HepG2 (cell line): ENCODE results near the gene LDLRAP1. TPM values are rescaled to one million over a fixed set of nuclear protein-coding genes. Genes with fewer than 3 reads are reported as not detected.

Experiments used
- ATAC-seq: fragments of 200-7000 bp; cut with Tn5 transposase; 3 replicates; pipeline ENCODE4 v1.9.1; 2020; ENCODE audit warnings: mild to moderate bottlenecking, moderate library complexity
- BruUV-seq: library from RNA; stranded (reverse); fragments of 400-500 nt; replicated peaks from 2 replicates; lab custom pipeline; 2021; lab: Mats Ljungman, UMichigan
- CTCF ChIA-PET: fragments of 300-600 bp; formaldehyde crosslinking; extraction: SDS; loops from one replicate; lab custom pipeline; 2021; ENCODE audit warnings: low total read pairs, inconsistent platforms, low intra/inter-chr PET ratio; lab: Yijun Ruan, JAX
- POLR2A ChIA-PET: fragments of 350-600 bp; sonication (Branson Sonifier 250); formaldehyde crosslinking; loops from one replicate; lab custom pipeline; 2020; ENCODE audit warnings: antibody characterized with exemption, inconsistent platforms; lab: Yijun Ruan, JAX
- DNase-seq: peaks from one replicate; pipeline ENCODE4 v3.0.0-alpha.2; 2015; ENCODE audit warnings: low spot score
- FAIRE-seq: peaks from 3 replicates; lab custom pipeline; 2011; peaks lifted over from hg19 to GRCh38; lab: Jason Lieb, UNC
- H2AFZ ChIP-seq: one replicate; pipeline ENCODE4 v1.6.1; 2011; ENCODE audit warnings: low read length, inconsistent platforms
- H3K27ac ChIP-seq: fragments of 300-600 bp; 3 replicates; pipeline ENCODE4 v1.8.0; 2011; ENCODE audit warnings: mixed run types, mild to moderate bottlenecking, mixed read lengths, low read length, inconsistent platforms; ENCODE audit not compliant: insufficient read depth; ENCODE audit errors: extremely low read length
- H3K27me3 ChIP-seq, 2 experiments: fragments of 200-600 bp in 1 of 2; 2 replicates in 1 of 2; 3 replicates in 1 of 2; pipeline versions ENCODE4 v1.6.0 to v1.8.0; 2011; ENCODE audit warnings: low read length in 2 of 2, mild to moderate bottlenecking in 2 of 2, moderate library complexity in 2 of 2, inconsistent platforms in 1 of 2; ENCODE audit not compliant: insufficient read depth in 2 of 2, control insufficient read depth in 1 of 2
- H3K36me3 ChIP-seq, 2 experiments: fragments of 200-600 bp in 1 of 2; replicated peaks in 1 of 2; 2 replicates in 1 of 2; 3 replicates in 1 of 2; pipeline versions ENCODE4 v1.5.1 to v1.8.0; 2011; ENCODE audit warnings: low read length in 2 of 2, inconsistent platforms in 1 of 2; ENCODE audit not compliant: insufficient read depth in 2 of 2, control insufficient read depth in 1 of 2
- H3K4me1 ChIP-seq: 2 replicates; pipeline ENCODE4 v1.5.1; 2012; ENCODE audit warnings: low read length, inconsistent platforms; ENCODE audit not compliant: insufficient read depth
- H3K4me2 ChIP-seq: 2 replicates; pipeline ENCODE4 v1.6.0; 2011; ENCODE audit warnings: low read depth, low read length, inconsistent platforms
- H3K4me3 ChIP-seq, 3 experiments: fragments of 200-600 bp in 1 of 3; sonication (generic), shearing (Covaris generic) in 1 of 3; replicated peaks in 1 of 3; 2 replicates each; pipeline ENCODE4 v1.5.1; 2011 to 2016; ENCODE audit warnings: low read length in 3 of 3, inconsistent platforms in 2 of 3, low read depth in 2 of 3, mild to moderate bottlenecking in 2 of 3, control low read depth in 1 of 3, mixed read lengths in 1 of 3; ENCODE audit not compliant: insufficient read depth in 1 of 3
- H3K79me2 ChIP-seq: one replicate; pipeline ENCODE4 v1.6.1; 2011; ENCODE audit warnings: low read length, inconsistent platforms; ENCODE audit not compliant: insufficient read depth
- H3K9ac ChIP-seq: 2 replicates; pipeline ENCODE4 v1.6.0; 2011; ENCODE audit warnings: mild to moderate bottlenecking, low read depth, low read length, inconsistent platforms; ENCODE audit not compliant: insufficient read depth
- H3K9me3 ChIP-seq: 2 replicates; pipeline ENCODE4 v1.5.1; 2012; ENCODE audit warnings: mild to moderate bottlenecking, low read length
- H4K20me1 ChIP-seq: 2 replicates; pipeline ENCODE4 v1.6.0; 2011; ENCODE audit warnings: inconsistent platforms, mild to moderate bottlenecking, low read length, moderate library complexity; ENCODE audit not compliant: insufficient read depth
- HNF4A ChIP-seq: sonication (generic); formaldehyde crosslinking; IDR thresholded peaks from 2 replicates; pipeline ENCODE4 v1.4.0; 2020; ENCODE audit warnings: missing genetic modification reagents
- MED8 ChIP-seq: sonication (generic); formaldehyde crosslinking; IDR thresholded peaks from 2 replicates; pipeline ENCODE4 v1.8.1; 2023; ENCODE audit warnings: mild to moderate bottlenecking, missing genetic modification reagents; ENCODE audit not compliant: insufficient replicate concordance
- NR2F6 ChIP-seq, 2 experiments: IDR thresholded peaks; 2 replicates each; pipeline ENCODE4 v1.6.1; 2016; ENCODE audit warnings: antibody characterized with exemption in 1 of 2, mild to moderate bottlenecking in 1 of 2
- ZGPAT ChIP-seq: IDR thresholded peaks from 2 replicates; pipeline ENCODE4 v1.6.1; 2016; ENCODE audit warnings: mild to moderate bottlenecking
- ZNF652 ChIP-seq: IDR thresholded peaks from 2 replicates; pipeline ENCODE4 v1.6.1; 2016; ENCODE audit warnings: low read depth, borderline replicate concordance
- WGBS: methylation state at CpG from one replicate; pipeline ENCODE4 v1.1.6; 2017; ENCODE audit warnings: low lambda C conversion rate; 5-methylcytosine and 5-hydroxymethylcytosine counted together
- in situ Hi-C: cut with HindIII; loops from 2 replicates; pipeline ENCODE4 v1.10.0; 2017; ENCODE audit warnings: low pct_unique_long_range_greater_than_20kb; ENCODE audit not compliant: extremely low pct_ligation_motif_present
- intact Hi-C: fragments of 100-400 bp; cut with micrococcal nuclease; formaldehyde crosslinking; loops from one replicate; pipeline ENCODE4 v1.10.0; 2022; ENCODE audit not compliant: unreplicated experiment
- polyA plus RNA-seq, 8 experiments: library from polyadenylated mRNA; depleted of rRNA in 3 of 8; stranded (reverse) in 7 of 8; unstranded in 1 of 8; fragments of >200 nt; fragmentation: Illumina TruSeq in 4 of 8; extraction: Trizol in 4 of 8; gene quantifications; 2 replicates each; pipeline versions ENCODE4 v1.2.1 to v1.2.3, GENCODE V29; 2011 to 2016; ENCODE audit warnings: low read depth in 4 of 8, missing spikeins in 1 of 8, mixed read lengths in 1 of 8; ENCODE audit not compliant: insufficient read depth in 1 of 8
- total RNA-seq, 5 experiments: library from RNA; depleted of rRNA; stranded (reverse); fragments of >200 nt; fragmentation: Illumina TruSeq; extraction: Trizol; gene quantifications; 2 replicates each; pipeline ENCODE4 v1.2.3, GENCODE V29; 2016; ENCODE audit warnings: low read depth in 1 of 5
- TF ChIP-seq, protein P1 (sequence below): sonication (generic); formaldehyde crosslinking; IDR thresholded peaks from 2 replicates; pipeline ENCODE4 v1.8.0; 2023; ENCODE audit warnings: mild to moderate bottlenecking, missing genetic modification reagents

Gene LDLRAP1
- total and polyA plus RNA-seq, 2 of the 13 experiments (the other 11 are each of a cell fraction or from before 2014, with no cell fraction given) = 7.2 to 12.1 TPM

DNA sequence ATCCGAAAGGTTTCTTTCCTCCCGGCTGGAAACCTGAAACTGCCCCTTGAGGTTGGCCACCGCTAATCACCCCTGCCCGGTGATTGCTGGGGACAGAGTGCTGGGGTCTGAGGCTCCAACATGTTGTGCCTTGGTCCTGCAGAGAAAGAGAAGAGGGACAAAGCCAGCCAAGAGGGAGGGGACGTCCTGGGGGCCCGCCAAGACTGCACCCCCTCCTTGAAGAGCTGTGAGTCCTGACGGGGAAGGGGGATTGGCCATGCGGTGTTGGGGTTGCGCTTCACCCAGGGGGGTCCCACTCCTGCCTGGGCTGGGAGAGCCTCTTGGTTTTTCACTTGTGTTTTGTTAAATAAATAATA is 19.5 kb downstream of the LDLRAP1 start:
- in situ Hi-C loops (no loop called here), intact Hi-C loops (no loop called here)
- no peak overlapping the region for H3K4me2 ChIP-seq
- no peak overlapping the region for H3K9ac ChIP-seq
- no peak overlapping the region for H2AFZ ChIP-seq
- no peaks in the 10 kb centered on the region for H3K27me3 ChIP-seq
- ATAC-seq (no peak), DNase-seq (no peak), FAIRE-seq (no peak)
- no peak overlapping the region for H3K4me3 ChIP-seq
- no peaks in the 10 kb centered on the region for H3K79me2 ChIP-seq
- H3K4me1 ChIP-seq = peaks cover 15% of the 10 kb centered on the region
- no peaks in the 10 kb centered on the region for H4K20me1 ChIP-seq
- TF ChIP-seq NR2F6 (IDR thresholded peaks at IDR 0.05) (no peak), NR2F6 (CRISPR knock-in tag; IDR thresholded peaks at IDR 0.05) (no peak), ZNF652 (CRISPR knock-in tag) (no peak), ZGPAT (CRISPR knock-in tag) (no peak), HNF4A (CRISPR knock-in tag) (no peak), MED8 (CRISPR knock-in tag) (no peak)
- TF ChIP-seq, protein P1, sequence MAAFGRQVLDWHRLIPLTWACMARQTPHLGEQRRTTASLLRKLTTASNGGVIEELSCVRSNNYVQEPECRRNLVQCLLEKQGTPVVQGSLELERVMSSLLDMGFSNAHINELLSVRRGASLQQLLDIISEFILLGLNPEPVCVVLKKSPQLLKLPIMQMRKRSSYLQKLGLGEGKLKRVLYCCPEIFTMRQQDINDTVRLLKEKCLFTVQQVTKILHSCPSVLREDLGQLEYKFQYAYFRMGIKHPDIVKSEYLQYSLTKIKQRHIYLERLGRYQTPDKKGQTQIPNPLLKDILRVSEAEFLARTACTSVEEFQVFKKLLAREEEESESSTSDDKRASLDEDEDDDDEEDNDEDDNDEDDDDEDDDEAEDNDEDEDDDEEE (CRISPR knock-in tag) = no peak
- no peaks in the 10 kb centered on the region for H3K9me3 ChIP-seq
- no peak overlapping the region for H3K27ac ChIP-seq
- WGBS = 89% methylated on average over 9 of the region's 9 CpGs
- H3K36me3 ChIP-seq = peaks cover 4 to 6% of the 10 kb centered on the region in 2 experiments; a peak in 2 of 5 replicates
- ChIA-PET POLR2A (no interaction called here), CTCF (no interaction called here)
- BruUV-seq = no TSS peak
